ENCODE data around the gene RAP1B.

The RAP1B gene

DNA sequence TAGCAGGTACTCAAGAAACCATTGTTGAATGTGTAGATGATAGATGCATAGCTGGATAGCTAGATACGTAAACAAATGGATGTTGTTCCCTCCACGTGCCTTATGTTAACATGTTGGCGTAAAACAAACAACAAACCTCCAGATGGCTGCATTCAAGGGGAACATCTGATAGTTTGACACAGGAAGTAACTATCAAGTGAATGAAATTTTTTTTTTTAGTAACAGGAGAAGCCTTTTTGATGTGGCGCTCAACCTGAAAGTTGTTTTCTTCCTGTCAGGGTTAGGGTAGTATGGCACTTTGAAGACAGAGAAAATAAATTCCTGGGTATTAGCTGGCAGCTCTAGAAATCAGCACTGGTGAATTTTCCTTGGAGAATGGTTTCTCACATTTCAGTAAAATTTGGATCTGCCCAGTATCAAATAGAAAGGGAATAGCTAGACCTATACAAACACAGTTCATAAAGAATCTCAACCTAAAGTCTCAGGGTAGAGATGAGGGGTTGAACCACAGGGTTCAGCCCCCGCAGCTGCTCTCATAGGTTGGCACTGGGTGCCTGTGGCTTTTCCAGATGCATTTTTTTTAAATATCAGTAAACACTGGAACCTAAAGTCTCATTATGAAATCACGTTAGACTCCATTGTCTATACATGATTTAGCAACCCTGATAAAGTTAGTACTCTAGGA, 18.8 kb upstream of the RAP1B start:
- Histone ChIP-seq H3K27me3 (ENCODE audit: insufficient read depth, low read length, poor library complexity, severe bottlenecking) (no peaks in the 10 kb centered on the region), H3F3A (ENCODE audit: low read depth) (peaks cover 8% of the 10 kb centered on the region), H4K20me1 (ENCODE audit: insufficient read depth, low read length, poor library complexity, severe bottlenecking) (no peaks in the 10 kb centered on the region), H3K4me1 (ENCODE audit: insufficient read depth, low read length, poor library complexity, severe bottlenecking) (peaks cover 34% of the 10 kb centered on the region), H3K36me3 (ENCODE audit: insufficient read depth, low read length) (no peaks in the 10 kb centered on the region), H3K9ac (ENCODE audit: low read depth, low read length, poor library complexity, severe bottlenecking) (no peak overlapping the region), H2AFZ (ENCODE audit: low read length) (peak overlapping the region; percentile 17; the same call in 1 of the 2 replicates), H3K9me3 (ENCODE audit: insufficient read depth, low read depth, low read length) (peaks cover 14% of the 10 kb centered on the region; the same call in 1 of the 2 replicates), H3K9me2 (replicated peaks; ENCODE audit: low read depth, low read length) (no peaks in the 10 kb centered on the region), H3K4me2 (ENCODE audit: low read depth, low read length, poor library complexity, severe bottlenecking) (peak overlapping the region; percentile 69), H3K79me2 (ENCODE audit: insufficient read depth, low read length) (no peaks in the 10 kb centered on the region), H3K4me3 (ENCODE audit: low read length, poor library complexity, severe bottlenecking) (peak overlapping the region; percentile 49)
- TF ChIP-seq EZH2phosphoT487 (IDR thresholded peaks at IDR 0.05; ENCODE audit: borderline replicate concordance), result no peak
- TF ChIP-seq, protein P1, sequence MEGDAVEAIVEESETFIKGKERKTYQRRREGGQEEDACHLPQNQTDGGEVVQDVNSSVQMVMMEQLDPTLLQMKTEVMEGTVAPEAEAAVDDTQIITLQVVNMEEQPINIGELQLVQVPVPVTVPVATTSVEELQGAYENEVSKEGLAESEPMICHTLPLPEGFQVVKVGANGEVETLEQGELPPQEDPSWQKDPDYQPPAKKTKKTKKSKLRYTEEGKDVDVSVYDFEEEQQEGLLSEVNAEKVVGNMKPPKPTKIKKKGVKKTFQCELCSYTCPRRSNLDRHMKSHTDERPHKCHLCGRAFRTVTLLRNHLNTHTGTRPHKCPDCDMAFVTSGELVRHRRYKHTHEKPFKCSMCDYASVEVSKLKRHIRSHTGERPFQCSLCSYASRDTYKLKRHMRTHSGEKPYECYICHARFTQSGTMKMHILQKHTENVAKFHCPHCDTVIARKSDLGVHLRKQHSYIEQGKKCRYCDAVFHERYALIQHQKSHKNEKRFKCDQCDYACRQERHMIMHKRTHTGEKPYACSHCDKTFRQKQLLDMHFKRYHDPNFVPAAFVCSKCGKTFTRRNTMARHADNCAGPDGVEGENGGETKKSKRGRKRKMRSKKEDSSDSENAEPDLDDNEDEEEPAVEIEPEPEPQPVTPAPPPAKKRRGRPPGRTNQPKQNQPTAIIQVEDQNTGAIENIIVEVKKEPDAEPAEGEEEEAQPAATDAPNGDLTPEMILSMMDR (conservative IDR thresholded peaks at IDR 0.05; ENCODE audit: low read length), result no peak

DNA sequence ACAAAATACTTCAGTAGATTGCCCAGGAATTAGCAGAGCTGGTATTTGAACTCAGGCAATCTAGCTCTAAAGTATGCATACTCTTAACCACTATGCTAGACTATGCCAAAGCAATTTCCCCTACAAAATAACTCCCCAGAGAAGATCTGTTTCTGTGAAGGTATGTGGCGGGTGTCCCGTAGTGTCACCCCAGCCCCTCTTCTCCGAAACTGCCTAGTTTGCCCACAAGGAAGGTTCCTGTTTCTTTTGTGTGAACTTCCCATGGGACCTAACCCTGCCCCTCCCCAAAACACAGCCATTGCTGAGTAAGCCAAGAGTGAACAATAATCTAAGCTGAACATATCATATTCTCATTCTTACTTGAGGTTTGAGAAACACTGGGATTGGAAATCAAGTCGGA, 15.5 kb upstream of the RAP1B start:
- Histone ChIP-seq H3K27me3 (ENCODE audit: insufficient read depth, low read length, poor library complexity, severe bottlenecking) (no peaks in the 10 kb centered on the region), H3F3A (ENCODE audit: low read depth) (peaks cover 24% of the 10 kb centered on the region), H3K9me3 (ENCODE audit: insufficient read depth, low read depth, low read length) (peaks cover 7% of the 10 kb centered on the region; the same call in 1 of the 2 replicates), H2AFZ (ENCODE audit: low read length) (no peak overlapping the region), H3K36me3 (ENCODE audit: insufficient read depth, low read length) (no peaks in the 10 kb centered on the region), H3K79me2 (ENCODE audit: insufficient read depth, low read length) (no peaks in the 10 kb centered on the region), H4K20me1 (ENCODE audit: insufficient read depth, low read length, poor library complexity, severe bottlenecking) (no peaks in the 10 kb centered on the region), H3K4me1 (ENCODE audit: insufficient read depth, low read length, poor library complexity, severe bottlenecking) (peaks cover 54% of the 10 kb centered on the region), H3K4me3 (ENCODE audit: low read length, poor library complexity, severe bottlenecking) (no peak overlapping the region), H3K9me2 (replicated peaks; ENCODE audit: low read depth, low read length) (no peaks in the 10 kb centered on the region), H3K9ac (ENCODE audit: low read depth, low read length, poor library complexity, severe bottlenecking) (no peak overlapping the region), H3K4me2 (ENCODE audit: low read depth, low read length, poor library complexity, severe bottlenecking) (no peak overlapping the region)
- TF ChIP-seq EZH2phosphoT487 (IDR thresholded peaks at IDR 0.05; ENCODE audit: borderline replicate concordance), result no peak

DNA sequence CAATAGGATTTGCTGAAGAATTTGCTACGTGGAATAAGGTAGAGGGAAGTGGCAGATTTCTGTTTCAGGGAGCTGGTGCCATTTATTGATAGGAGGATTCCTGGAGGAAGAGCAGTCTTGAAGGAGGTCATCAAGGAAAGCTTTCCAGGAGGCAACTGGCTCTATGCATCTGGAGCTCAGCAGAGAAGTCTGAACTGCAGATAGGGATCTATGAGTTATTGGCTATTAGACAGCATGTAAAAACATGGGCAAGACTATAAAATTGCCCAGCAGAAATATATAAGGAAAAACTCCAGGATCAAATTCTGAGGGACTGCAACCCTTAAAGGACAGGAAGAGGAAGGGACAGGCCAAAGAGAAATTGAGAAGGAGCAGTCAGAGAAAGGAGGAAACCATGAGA, 8.9 kb upstream of the RAP1B start:
- TF ChIP-seq, protein P1 (conservative IDR thresholded peaks at IDR 0.05; ENCODE audit: low read length), result no peak
- no peak for TF ChIP-seq EZH2phosphoT487 (IDR thresholded peaks at IDR 0.05; ENCODE audit: borderline replicate concordance)

GRCh38 chr12:68602720-68603119, 8.0 kb upstream of the RAP1B start:
- no peak overlapping the region for H2AFZ ChIP-seq (ENCODE audit: low read length)
- H3K79me2 ChIP-seq (ENCODE audit: insufficient read depth, low read length), result no peaks in the 10 kb centered on the region
- no peaks in the 10 kb centered on the region for H3K27me3 ChIP-seq (ENCODE audit: insufficient read depth, low read length, poor library complexity, severe bottlenecking)
- peaks cover 15% of the 10 kb centered on the region for H3F3A ChIP-seq (ENCODE audit: low read depth)
- TF ChIP-seq, protein P1 (conservative IDR thresholded peaks at IDR 0.05; ENCODE audit: low read length), result no peak
- no peak for TF ChIP-seq EZH2phosphoT487 (IDR thresholded peaks at IDR 0.05; ENCODE audit: borderline replicate concordance)
- H3K9me3 ChIP-seq (ENCODE audit: insufficient read depth, low read depth, low read length), result no peaks in the 10 kb centered on the region
- H3K4me3 ChIP-seq (ENCODE audit: low read length, poor library complexity, severe bottlenecking), result no peak overlapping the region
- H4K20me1 ChIP-seq (ENCODE audit: insufficient read depth, low read length, poor library complexity, severe bottlenecking), result no peaks in the 10 kb centered on the region
- peaks cover 47% of the 10 kb centered on the region for H3K4me1 ChIP-seq (ENCODE audit: insufficient read depth, low read length, poor library complexity, severe bottlenecking)
- no peak overlapping the region for H3K9ac ChIP-seq (ENCODE audit: low read depth, low read length, poor library complexity, severe bottlenecking)
- no peaks in the 10 kb centered on the region for H3K9me2 ChIP-seq (replicated peaks; ENCODE audit: low read depth, low read length)
- no peak overlapping the region for H3K4me2 ChIP-seq (ENCODE audit: low read depth, low read length, poor library complexity, severe bottlenecking)
- no peaks in the 10 kb centered on the region for H3K36me3 ChIP-seq (ENCODE audit: insufficient read depth, low read length)

More for the DNA sequence above, 8.9 kb upstream of the RAP1B start:
- peak overlapping the region; percentile 72 for H2AFZ ChIP-seq (ENCODE audit: low read length)
- peak overlapping the region; percentile 22 for H3K4me2 ChIP-seq (ENCODE audit: low read depth, low read length, poor library complexity, severe bottlenecking)
- H3K27me3 ChIP-seq (ENCODE audit: insufficient read depth, low read length, poor library complexity, severe bottlenecking), result no peaks in the 10 kb centered on the region
- H3K4me1 ChIP-seq (ENCODE audit: insufficient read depth, low read length, poor library complexity, severe bottlenecking), result peaks cover 47% of the 10 kb centered on the region
- no peak overlapping the region for H3K9ac ChIP-seq (ENCODE audit: low read depth, low read length, poor library complexity, severe bottlenecking)
- no peaks in the 10 kb centered on the region for H4K20me1 ChIP-seq (ENCODE audit: insufficient read depth, low read length, poor library complexity, severe bottlenecking)
- no peaks in the 10 kb centered on the region for H3K36me3 ChIP-seq (ENCODE audit: insufficient read depth, low read length)
- peaks cover 16% of the 10 kb centered on the region for H3F3A ChIP-seq (ENCODE audit: low read depth)
- H3K9me3 ChIP-seq (ENCODE audit: insufficient read depth, low read depth, low read length), result no peaks in the 10 kb centered on the region
- no peaks in the 10 kb centered on the region for H3K79me2 ChIP-seq (ENCODE audit: insufficient read depth, low read length)
- H3K4me3 ChIP-seq (ENCODE audit: low read length, poor library complexity, severe bottlenecking), result no peak overlapping the region
- H3K9me2 ChIP-seq (replicated peaks; ENCODE audit: low read depth, low read length), result no peaks in the 10 kb centered on the region

All from Loucy (cell line).